SK-N-SH (cell line): ENCODE measurements around the gene C19orf18. TPM values are rescaled to one million over a fixed set of nuclear protein-coding genes. Genes with fewer than 3 reads are reported as not detected.
A peak's percentile ranks its signal among the peaks of the same experiment; 100 is the strongest.

Experiments
- CTCF ChIA-PET: fragments of 300-600, 350-600 bp; formaldehyde crosslinking; extraction: SDS; loops from one replicate; lab custom pipeline; 2021; lab: Yijun Ruan, JAX
- POLR2A ChIA-PET: fragments of 350-600 bp; sonication (Branson Sonifier 250); formaldehyde crosslinking; extraction: SDS; loops from one replicate; lab custom pipeline; 2020; ENCODE audit warnings: antibody characterized with exemption, inconsistent platforms; lab: Yijun Ruan, JAX
- DNase-seq: peaks from one replicate; pipeline ENCODE4 v3.0.0; 2012
- H2AFZ ChIP-seq: fragments of 200-600 bp; sonication (generic); 2 replicates; pipeline ENCODE4 v1.8.1; 2016; ENCODE audit warnings: antibody characterized with exemption, mild to moderate bottlenecking, low read depth
- H3F3A ChIP-seq: fragments of 200-600 bp; sonication (generic); replicated peaks from 2 replicates; pipeline ENCODE3; 2016; ENCODE audit warnings: antibody characterized with exemption, mild to moderate bottlenecking; ENCODE audit not compliant: insufficient read depth
- H3K27ac ChIP-seq, 2 experiments: fragments of 200-500 bp in 1 of 2; fragments of 200-600 bp in 1 of 2; sonication (Bioruptor generic) in 1 of 2; sonication (generic), shearing (Covaris generic) in 1 of 2; 2 replicates each; pipeline versions ENCODE4 v1.5.1 to v1.6.1; 2014 to 2016; ENCODE audit warnings: low read depth in 2 of 2, inconsistent platforms in 1 of 2, low read length in 1 of 2, mild to moderate bottlenecking in 1 of 2, mixed read lengths in 1 of 2
- H3K27me3 ChIP-seq: fragments of 200-600 bp; sonication (generic), shearing (Covaris generic); 2 replicates; pipeline ENCODE4 v1.6.1; 2016; ENCODE audit warnings: mixed run types; ENCODE audit not compliant: insufficient read depth
- H3K36me3 ChIP-seq, 2 experiments: fragments of 200-500 bp in 1 of 2; fragments of 200-600 bp in 1 of 2; sonication (Bioruptor generic) in 1 of 2; sonication (generic) in 1 of 2; replicated peaks in 1 of 2; 2 replicates each; pipeline versions ENCODE3 to v1.5.1; 2014 to 2016; ENCODE audit warnings: low read length in 1 of 2, mild to moderate bottlenecking in 1 of 2; ENCODE audit not compliant: insufficient read depth in 2 of 2, control insufficient read depth in 1 of 2
- H3K4me1 ChIP-seq, 2 experiments: fragments of 200-500 bp in 1 of 2; fragments of 200-600 bp in 1 of 2; sonication (Bioruptor generic) in 1 of 2; sonication (generic), shearing (Covaris generic) in 1 of 2; 2 replicates each; pipeline versions ENCODE4 v1.5.1 to v1.6.1; 2014 to 2016; ENCODE audit warnings: low read depth in 1 of 2, low read length in 1 of 2, mixed run types in 1 of 2; ENCODE audit not compliant: insufficient read depth in 2 of 2, control insufficient read depth in 1 of 2
- H3K4me2 ChIP-seq: fragments of 200-600 bp; sonication (generic), shearing (Covaris generic); 2 replicates; pipeline ENCODE4 v1.6.1; 2017; ENCODE audit warnings: mixed run types
- H3K4me3 ChIP-seq, 2 experiments: fragments of 200-500 bp in 1 of 2; fragments of 200-600 bp in 1 of 2; sonication (Bioruptor generic) in 1 of 2; sonication (generic), shearing (Covaris generic) in 1 of 2; 2 replicates each; pipeline versions ENCODE4 v1.5.1 to v1.8.1; 2014 to 2016; ENCODE audit warnings: low read depth in 2 of 2, inconsistent platforms in 1 of 2, low read length in 1 of 2, mild to moderate bottlenecking in 1 of 2, mixed read lengths in 1 of 2, moderate library complexity in 1 of 2
- H3K79me2 ChIP-seq: fragments of 200-600 bp; sonication (generic); 2 replicates; pipeline ENCODE4 v1.8.1; 2017; ENCODE audit warnings: mild to moderate bottlenecking; ENCODE audit not compliant: insufficient read depth
- H3K9ac ChIP-seq: fragments of 200-600 bp; sonication (generic); 2 replicates; pipeline ENCODE4 v1.6.1; 2017; ENCODE audit warnings: mixed run types
- H3K9me2 ChIP-seq: fragments of 200-600 bp; sonication (generic); 2 replicates; pipeline ENCODE4 v1.6.1; 2017; ENCODE audit warnings: mixed run types
- H3K9me3 ChIP-seq: fragments of 200-600 bp; sonication (generic); 2 replicates; pipeline ENCODE4 v1.6.1; 2017; ENCODE audit warnings: mixed run types, mild to moderate bottlenecking, moderate library complexity
- H4K20me1 ChIP-seq: fragments of 200-600 bp; sonication (generic); 2 replicates; pipeline ENCODE4 v1.6.1; 2017; ENCODE audit warnings: mild to moderate bottlenecking, mixed run types; ENCODE audit not compliant: insufficient read depth
- CHD2 ChIP-seq: fragments of 150-350 bp; IDR thresholded peaks from 2 replicates; pipeline ENCODE4 v1.6.1; 2018; ENCODE audit warnings: low read length; ENCODE audit not compliant: partially characterized antibody
- EP300 ChIP-seq, 2 experiments: IDR thresholded peaks; 2 replicates each; pipeline versions ENCODE4 v1.4.0 to v1.6.1; 2012; ENCODE audit warnings: borderline replicate concordance in 1 of 2, low read depth in 1 of 2, low read length in 1 of 2
- EZH2phosphoT487 ChIP-seq: fragments of 200-600 bp; sonication (generic); IDR thresholded peaks from 2 replicates; pipeline ENCODE4 v1.6.1; 2017; ENCODE audit warnings: low read depth, mixed run types, mild to moderate bottlenecking, antibody characterized with exemption, moderate library complexity, borderline replicate concordance
- FOXM1 ChIP-seq: IDR thresholded peaks from 2 replicates; pipeline ENCODE4 v1.4.0; 2012; ENCODE audit warnings: low read depth, mild to moderate bottlenecking
- GATA2 ChIP-seq: sonication (generic); formaldehyde crosslinking; IDR thresholded peaks from 2 replicates; pipeline ENCODE4 v1.5.0; 2020; ENCODE audit warnings: mild to moderate bottlenecking, missing genetic modification reagents
- IRF3 ChIP-seq: fragments of 150-350 bp; IDR thresholded peaks from 2 replicates; pipeline ENCODE4 v1.6.1; 2016; ENCODE audit warnings: mild to moderate bottlenecking, low read depth, low read length
- JUND ChIP-seq: IDR thresholded peaks from 2 replicates; pipeline ENCODE4 v1.4.0; 2012
- NFIC ChIP-seq: IDR thresholded peaks from 2 replicates; pipeline ENCODE4 v1.4.0; 2012; ENCODE audit warnings: borderline replicate concordance
- NRF1 ChIP-seq: IDR thresholded peaks from 2 replicates; pipeline ENCODE4 v1.6.1; 2012; ENCODE audit warnings: low read depth, mild to moderate bottlenecking, low read length
- POLR2AphosphoS5 ChIP-seq: IDR thresholded peaks from 2 replicates; pipeline ENCODE4 v1.6.1; 2012; ENCODE audit warnings: low read depth, low read length
- YY1 ChIP-seq: IDR thresholded peaks from 2 replicates; pipeline ENCODE4 v1.4.0; 2012; ENCODE audit warnings: low read depth, mild to moderate bottlenecking
- WGBS: methylation state at CpG from one replicate; pipeline ENCODE4 v1.1.6; 2017; ENCODE audit warnings: low lambda C conversion rate; 5-methylcytosine and 5-hydroxymethylcytosine counted together
- polyA plus RNA-seq, 3 experiments: library from polyadenylated mRNA; depleted of rRNA; stranded (reverse); fragments of >200 nt; gene quantifications; 2 replicates each; pipeline ENCODE4 v1.2.3, GENCODE V29; 2012
- TF ChIP-seq, protein P1 (sequence below): fragments of 200-600 bp; sonication (generic); IDR thresholded peaks from 2 replicates; pipeline ENCODE4 v1.6.1; 2017; ENCODE audit warnings: antibody characterized with exemption, mild to moderate bottlenecking, moderate library complexity
- TF ChIP-seq, protein P2 (sequence below): IDR thresholded peaks from 2 replicates; pipeline ENCODE4 v1.4.0; 2012; ENCODE audit warnings: low read depth, borderline replicate concordance

The C19orf18 gene
- polyA plus RNA-seq, 1 of the 3 experiments (the other 2 are of a cell fraction) = not detected

DNA sequence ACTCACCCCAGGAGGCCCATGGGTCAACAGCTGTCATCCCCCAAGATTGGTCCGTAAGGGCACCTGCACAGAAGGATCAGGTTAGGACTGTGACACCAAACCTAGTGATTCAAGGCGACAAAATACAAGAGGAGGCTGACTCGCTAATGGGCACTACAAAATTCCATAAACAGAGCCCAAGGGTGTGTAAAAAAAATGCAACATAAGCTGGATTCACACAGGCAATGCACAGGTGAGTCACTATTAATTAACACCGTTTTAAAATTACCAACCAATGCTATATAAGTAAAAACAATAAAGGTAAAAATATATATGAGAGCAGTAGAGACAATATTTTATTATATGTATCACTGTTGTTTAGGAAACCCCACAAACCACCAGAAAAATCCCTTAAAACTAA lies 26.3 kb upstream of the C19orf18 start:
- peaks cover 27 to 33% of the 10 kb centered on the region in 2 experiments for H3K36me3 ChIP-seq
- H2AFZ ChIP-seq = no peak overlapping the region
- CTCF ChIA-PET = no interaction called here
- no peaks in the 10 kb centered on the region; a peak in 1 of 4 replicates for H3K4me1 ChIP-seq
- H3K9me3 ChIP-seq = peaks cover 14% of the 10 kb centered on the region; the same call in 1 of the 2 replicates
- H3F3A ChIP-seq = no peaks in the 10 kb centered on the region
- no peak overlapping the region for H3K27ac ChIP-seq
- WGBS = 71% methylated on average over 4 of the region's 4 CpGs
- no peak overlapping the region for H3K4me2 ChIP-seq
- H4K20me1 ChIP-seq = no peaks in the 10 kb centered on the region
- H3K27me3 ChIP-seq = no peaks in the 10 kb centered on the region
- peak overlapping the region in 1 of 2 experiments; percentile 3; a peak in 1 of 4 replicates for H3K4me3 ChIP-seq
- peaks cover 5% of the 10 kb centered on the region; the same call in 1 of the 2 replicates for H3K79me2 ChIP-seq
- POLR2A ChIA-PET = interaction anchor here (0.6 kb wide), 1 partner anchor 282 kb away, joined by 3 read pairs; no protein-coding TSS in a partner anchor
- no peaks in the 10 kb centered on the region for H3K9me2 ChIP-seq
- TF ChIP-seq, protein P1, sequence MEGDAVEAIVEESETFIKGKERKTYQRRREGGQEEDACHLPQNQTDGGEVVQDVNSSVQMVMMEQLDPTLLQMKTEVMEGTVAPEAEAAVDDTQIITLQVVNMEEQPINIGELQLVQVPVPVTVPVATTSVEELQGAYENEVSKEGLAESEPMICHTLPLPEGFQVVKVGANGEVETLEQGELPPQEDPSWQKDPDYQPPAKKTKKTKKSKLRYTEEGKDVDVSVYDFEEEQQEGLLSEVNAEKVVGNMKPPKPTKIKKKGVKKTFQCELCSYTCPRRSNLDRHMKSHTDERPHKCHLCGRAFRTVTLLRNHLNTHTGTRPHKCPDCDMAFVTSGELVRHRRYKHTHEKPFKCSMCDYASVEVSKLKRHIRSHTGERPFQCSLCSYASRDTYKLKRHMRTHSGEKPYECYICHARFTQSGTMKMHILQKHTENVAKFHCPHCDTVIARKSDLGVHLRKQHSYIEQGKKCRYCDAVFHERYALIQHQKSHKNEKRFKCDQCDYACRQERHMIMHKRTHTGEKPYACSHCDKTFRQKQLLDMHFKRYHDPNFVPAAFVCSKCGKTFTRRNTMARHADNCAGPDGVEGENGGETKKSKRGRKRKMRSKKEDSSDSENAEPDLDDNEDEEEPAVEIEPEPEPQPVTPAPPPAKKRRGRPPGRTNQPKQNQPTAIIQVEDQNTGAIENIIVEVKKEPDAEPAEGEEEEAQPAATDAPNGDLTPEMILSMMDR = no peak
- TF ChIP-seq POLR2AphosphoS5 (no peak), EP300 (IDR thresholded peaks at IDR 0.05; ENCODE audit: borderline replicate concordance in 1 of 2, low read depth in 1 of 2, low read length in 1 of 2) (no peak)
- DNase-seq = no peak
- no peak overlapping the region for H3K9ac ChIP-seq

- Histone ChIP-seq H3K4me1 (no peaks in the 10 kb centered on the region), H3F3A (no peaks in the 10 kb centered on the region), H3K36me3 (peaks cover 6 to 16% of the 10 kb centered on the region in 2 experiments), H3K9me3 (peaks cover under 1% of the 10 kb centered on the region; the same call in 1 of the 2 replicates), H3K9ac (no peak overlapping the region), H3K4me2 (no peak overlapping the region), H3K4me3 (no peak overlapping the region), H2AFZ (no peak overlapping the region), H3K79me2 (no peaks in the 10 kb centered on the region), H3K27me3 (no peaks in the 10 kb centered on the region), H3K9me2 (no peaks in the 10 kb centered on the region), H4K20me1 (no peaks in the 10 kb centered on the region), H3K27ac (no peak overlapping the region)
- CTCF ChIA-PET = no interaction called here
- no peak for TF ChIP-seq NRF1
- no peak for TF ChIP-seq GATA2 (CRISPR knock-in tag)
- TF ChIP-seq CHD2 = no peak
- TF ChIP-seq NFIC = no peak
- no peak for TF ChIP-seq YY1
- TF ChIP-seq FOXM1 = no peak
- no peak for TF ChIP-seq EZH2phosphoT487
- no peak for TF ChIP-seq JUND
- TF ChIP-seq, protein P2, sequence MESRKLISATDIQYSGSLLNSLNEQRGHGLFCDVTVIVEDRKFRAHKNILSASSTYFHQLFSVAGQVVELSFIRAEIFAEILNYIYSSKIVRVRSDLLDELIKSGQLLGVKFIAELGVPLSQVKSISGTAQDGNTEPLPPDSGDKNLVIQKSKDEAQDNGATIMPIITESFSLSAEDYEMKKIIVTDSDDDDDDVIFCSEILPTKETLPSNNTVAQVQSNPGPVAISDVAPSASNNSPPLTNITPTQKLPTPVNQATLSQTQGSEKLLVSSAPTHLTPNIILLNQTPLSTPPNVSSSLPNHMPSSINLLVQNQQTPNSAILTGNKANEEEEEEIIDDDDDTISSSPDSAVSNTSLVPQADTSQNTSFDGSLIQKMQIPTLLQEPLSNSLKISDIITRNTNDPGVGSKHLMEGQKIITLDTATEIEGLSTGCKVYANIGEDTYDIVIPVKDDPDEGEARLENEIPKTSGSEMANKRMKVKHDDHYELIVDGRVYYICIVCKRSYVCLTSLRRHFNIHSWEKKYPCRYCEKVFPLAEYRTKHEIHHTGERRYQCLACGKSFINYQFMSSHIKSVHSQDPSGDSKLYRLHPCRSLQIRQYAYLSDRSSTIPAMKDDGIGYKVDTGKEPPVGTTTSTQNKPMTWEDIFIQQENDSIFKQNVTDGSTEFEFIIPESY = no peak
- TF ChIP-seq IRF3 = no peak
- DNase-seq = no peak
- 72% methylated on average over 1 of the region's 1 CpG for WGBS
- POLR2A ChIA-PET = no interaction called here
These were observed 18.5 kb upstream of the C19orf18 start for GRCh38 chr19:57992841-57993240.
